Measurements from ENCODE around the gene CNGA3.

Gene CNGA3

DNA sequence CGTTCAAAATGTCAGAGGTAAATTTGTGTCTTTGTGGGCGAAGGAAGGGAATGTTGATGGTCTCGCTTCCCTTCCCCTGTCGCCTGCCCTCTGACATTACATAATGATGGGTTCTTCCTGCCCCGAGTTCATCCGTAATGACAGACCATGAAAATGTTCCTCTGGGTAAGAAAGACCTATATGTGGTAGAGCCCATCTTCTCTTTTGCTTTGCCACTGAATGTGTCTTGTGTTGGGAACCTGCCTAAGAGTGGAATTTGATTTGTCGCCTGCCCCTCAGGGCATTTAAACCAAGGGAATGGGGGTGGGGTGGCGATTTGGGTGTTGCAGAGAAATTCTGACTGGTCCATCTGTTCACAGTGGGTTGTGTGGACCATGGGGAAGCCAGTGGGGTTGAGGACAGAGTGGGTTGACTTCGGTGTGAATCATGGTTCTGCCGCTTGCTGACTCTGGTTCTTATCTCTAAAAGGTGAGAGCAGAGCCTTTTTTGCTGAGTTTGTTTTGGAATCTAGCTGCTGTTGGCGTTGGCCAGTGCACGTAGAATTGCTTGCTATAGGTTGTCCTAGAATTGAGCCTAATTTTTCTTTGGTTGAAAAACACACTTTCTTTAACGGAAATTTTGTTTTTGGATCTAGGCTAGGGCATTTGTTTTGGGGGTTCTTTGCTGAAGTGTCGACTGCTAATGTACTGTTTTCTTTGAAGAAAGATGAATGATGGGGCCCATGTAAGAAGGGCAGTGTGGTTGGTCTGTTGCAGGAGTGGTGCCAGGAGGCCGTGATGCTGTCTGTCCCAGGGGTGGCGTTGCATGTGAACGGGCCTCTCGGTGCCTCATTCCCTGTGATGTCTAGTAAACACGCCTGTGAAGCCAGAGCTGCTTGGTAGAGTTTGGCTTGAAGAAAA is 99.7 kb downstream of the CNGA3 start:
- DNase-seq: no peak

DNA sequence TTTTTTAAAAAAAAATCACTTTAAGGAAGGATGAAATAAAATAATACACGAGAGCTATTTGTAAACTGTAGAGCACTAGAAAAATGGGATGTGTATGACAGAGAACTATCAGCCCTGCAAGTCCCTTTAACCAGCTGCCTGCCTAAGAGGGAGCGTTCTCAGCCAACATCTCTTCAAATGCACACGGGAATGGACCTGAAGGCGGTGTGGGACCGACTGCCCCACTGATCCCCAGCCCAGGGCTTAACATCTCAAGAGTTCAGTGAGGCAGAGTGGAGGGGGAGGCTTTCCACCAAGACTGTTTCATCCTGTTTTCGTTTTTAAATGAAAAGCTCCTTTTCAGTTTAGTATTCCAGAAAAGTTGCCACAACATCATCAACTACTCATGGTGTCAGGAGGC is 100.6 kb downstream of the CNGA3 start:
- DNase-seq: no peak

All from activated CD8-positive, alpha-beta memory T cell treated with anti-CD3 and anti-CD28 coated beads, Interleukin-2, amount 50 U/mL, for 4 hours (primary cell).